EH (cell line): ENCODE measurements around the gene STH.
A peak's percentile ranks its signal among the peaks of the same experiment; 100 is the strongest.
"Not testable (repeated sequence)": the region's sequence is repeated elsewhere in the genome, so short reads cannot be mapped to it uniquely, and the experiment has no call there.

Experiments
- DNase-seq: peaks from one replicate; pipeline ENCODE4 v3.0.0-alpha.2; 2015; ENCODE audit warnings: low read depth

STH gene

DNA sequence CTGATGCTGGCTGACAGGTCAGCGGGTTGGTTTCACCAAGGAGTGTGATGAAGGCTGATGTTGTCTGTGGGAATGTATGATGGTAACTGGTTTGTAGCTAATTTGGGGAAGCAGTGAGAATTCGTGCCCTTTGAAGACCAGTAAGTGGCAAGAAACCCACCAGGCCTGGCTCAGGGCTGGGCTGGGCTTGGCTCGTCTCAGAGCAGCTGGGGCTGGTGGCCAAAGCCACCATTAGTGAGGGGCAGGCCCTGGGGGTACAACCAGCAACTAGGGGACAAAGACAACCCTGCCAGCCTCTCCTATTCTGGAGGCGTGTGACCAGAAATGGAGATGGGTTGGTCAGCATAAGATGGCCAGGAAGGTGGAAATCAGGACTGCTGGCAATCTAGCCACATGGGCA lies 13.0 kb upstream of the STH start:
- DNase-seq: no peak

DNA sequence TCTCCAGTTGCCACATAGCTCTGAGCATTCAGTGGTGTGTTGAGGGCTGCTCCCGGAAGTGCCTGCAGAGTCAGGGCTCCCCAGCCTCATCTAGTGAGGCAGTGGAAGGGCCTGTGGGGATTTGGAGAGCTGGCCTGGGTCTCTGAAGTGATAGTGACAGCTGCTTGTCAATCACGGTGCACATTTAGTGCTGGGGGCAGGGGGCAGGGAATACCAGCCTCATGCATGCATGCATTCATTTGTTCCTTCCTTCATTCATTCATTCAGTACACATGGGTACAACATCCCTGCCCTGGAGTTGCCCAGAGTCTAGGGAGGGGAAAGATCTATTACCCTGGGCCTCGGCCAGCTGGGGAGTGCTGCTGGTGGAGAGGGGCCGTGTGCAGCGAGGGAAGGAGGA lies 11.3 kb upstream of the STH start:
- DNase-seq: no peak

DNA sequence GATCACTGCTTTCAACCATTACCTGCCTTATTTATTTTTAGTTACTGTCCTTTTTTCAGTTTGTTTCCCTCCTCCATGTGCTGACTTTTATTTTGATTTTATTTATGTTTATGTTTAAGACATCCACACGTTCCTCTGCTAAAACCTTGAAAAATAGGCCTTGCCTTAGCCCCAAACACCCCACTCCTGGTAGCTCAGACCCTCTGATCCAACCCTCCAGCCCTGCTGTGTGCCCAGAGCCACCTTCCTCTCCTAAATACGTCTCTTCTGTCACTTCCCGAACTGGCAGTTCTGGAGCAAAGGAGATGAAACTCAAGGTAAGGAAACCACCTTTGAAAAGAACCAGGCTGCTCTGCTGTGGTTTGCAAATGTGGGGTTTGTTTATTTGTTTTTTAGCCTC lies 9.3 kb upstream of the STH start:
- DNase-seq: no peak

DNA sequence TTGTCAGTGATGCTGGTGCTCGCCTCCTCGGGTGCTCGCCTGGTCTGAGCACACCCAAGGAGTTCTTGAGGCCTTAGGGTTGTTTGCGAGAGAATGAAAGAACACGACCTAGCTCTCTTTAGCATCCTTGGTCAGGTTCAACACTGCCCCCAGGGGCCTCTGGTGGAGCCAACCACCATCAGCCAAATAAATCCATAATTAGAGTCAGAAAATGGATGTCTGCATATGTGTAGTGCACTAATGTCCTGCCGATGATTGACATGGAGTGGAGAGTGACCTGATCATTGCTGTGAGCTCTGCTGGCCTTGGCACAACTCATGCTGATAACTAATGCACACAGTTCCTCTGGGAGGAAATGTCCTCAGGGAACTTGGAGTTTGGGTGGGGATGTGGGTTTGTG lies 8.2 kb upstream of the STH start:
- no peak for DNase-seq

DNA sequence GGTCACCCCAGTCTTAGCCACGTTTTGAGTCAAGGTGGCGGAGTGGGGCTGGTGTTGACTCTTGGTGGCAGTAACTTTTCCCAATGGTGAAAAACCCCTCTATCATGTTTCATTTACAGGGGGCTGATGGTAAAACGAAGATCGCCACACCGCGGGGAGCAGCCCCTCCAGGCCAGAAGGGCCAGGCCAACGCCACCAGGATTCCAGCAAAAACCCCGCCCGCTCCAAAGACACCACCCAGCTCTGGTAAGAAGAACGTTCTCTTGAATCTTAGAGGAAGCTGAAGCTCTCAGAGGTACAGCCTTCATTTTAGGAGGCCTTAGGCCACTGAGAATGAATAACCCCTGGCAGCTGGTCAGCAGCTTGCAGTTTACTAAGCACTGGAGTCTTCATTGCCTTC lies 7.7 kb upstream of the STH start:
- no peak for DNase-seq

DNA sequence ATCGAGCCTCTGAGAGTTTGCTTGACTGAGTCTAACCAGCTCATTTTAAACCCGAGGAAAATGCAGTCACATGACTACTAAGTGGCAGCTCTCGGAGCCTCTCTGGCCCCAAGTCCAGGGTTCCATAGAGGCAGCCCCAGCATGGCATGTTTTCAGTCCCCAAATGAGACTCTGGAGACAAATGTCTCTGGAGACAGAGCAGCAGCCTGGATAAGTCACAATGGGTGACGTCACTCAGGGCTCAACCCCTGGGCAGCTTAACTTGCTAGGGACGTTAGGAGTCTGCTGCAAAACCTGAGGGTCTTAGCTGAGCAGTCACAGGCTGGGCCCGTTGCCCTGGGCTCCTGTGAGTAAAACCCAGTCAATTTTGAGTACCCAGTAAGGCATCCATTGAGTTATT lies 6.9 kb upstream of the STH start:
- DNase-seq: no peak

DNA sequence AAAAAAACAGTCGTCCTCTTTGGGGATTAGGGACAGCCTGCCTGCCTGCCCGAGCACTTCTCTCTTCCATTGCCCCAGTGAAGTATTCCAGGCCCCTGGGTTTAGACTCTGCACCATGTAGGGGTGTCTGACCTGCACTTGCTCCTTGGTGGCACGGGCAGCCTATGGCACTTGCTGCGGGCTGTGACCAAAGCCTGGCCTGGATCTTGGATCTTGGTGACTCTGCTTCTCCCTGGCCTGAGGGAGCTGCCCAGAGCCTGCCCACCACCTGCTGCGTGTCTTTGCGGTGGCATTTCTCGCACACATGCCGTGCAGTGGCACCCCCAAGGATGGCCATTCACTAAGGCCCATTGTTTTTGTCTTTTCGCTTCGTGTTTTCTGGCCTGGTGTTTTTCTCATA lies 6.1 kb upstream of the STH start:
- DNase-seq: no peak

DNA sequence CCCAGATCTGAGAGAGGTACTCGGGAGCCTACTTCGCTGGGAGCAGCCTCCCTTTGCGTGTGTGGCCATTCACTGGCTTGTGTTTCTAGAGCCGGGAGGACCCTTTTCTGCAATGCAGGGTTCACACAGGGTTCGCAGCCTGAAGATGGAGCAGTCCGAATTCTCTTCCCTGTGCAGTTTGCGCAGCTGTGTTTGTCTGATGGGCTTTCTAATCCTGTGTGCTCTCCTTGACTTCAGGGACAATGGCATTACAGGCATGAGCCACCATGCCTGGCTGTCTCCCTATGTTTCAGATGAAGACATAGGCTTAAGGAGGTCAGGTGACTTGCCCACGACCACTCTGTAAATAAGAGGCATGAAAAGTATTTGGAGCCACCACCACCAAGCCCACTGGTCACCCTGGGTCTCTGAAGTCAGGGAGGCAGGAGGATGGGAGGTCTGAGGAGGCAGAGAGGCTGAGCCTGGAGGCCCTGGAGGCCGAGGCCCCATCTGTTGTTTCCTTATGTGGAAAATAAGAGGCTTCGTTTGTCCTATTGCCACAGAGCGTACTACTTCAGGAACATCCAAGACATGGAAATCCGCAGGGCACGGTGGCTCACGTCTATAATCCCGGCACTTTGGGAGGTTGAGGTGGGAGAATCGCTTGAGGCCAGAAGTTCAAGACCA lies 5.0 kb upstream of the STH start:
- DNase-seq: no peak

DNA sequence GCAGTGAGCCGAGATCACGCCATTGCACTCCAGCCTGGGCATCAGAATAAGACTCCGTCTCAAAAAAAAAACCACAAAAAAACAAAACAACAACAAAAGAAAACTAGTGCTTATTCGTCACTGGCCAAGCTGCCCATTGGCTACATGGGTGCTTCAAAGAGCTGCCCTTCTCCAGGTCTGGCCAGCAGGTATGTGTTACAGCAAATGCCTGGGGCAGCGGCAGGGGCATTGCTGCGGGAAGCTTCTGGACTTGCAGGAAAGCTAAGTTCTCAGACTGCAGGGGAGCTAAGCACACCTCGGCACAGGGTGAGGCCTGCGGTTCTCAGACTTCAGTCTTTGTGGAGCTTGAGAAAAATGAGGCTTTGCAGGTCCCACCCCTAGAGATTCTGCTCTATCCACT lies 4.1 kb upstream of the STH start:
- no peak for DNase-seq

DNA sequence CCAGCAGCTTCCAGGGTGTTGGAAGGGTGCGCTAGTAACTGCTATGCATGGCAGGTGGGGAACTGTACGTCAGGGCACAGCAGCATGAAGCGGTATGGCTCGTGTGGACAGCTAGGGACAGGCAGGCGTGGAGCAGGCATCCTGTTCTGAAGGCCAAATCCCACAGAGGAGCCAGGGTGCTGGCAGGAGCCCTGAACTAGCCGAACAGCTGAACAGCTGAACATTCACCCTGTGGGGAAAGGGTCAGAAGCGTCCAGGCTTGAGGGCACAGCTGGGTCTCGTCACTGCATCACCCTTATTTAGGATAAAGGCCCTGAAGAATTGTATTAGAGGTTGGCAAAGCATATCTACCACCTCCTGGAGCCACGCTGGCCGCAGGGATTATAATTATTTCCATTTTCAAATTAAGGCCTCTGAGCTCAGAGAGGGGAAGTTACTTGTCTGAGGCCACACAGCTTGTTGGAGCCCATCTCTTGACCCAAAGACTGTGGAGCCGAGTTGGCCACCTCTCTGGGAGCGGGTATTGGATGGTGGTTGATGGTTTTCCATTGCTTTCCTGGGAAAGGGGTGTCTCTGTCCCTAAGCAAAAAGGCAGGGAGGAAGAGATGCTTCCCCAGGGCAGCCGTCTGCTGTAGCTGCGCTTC lies 3.3 kb upstream of the STH start:
- DNase-seq: no peak

DNA sequence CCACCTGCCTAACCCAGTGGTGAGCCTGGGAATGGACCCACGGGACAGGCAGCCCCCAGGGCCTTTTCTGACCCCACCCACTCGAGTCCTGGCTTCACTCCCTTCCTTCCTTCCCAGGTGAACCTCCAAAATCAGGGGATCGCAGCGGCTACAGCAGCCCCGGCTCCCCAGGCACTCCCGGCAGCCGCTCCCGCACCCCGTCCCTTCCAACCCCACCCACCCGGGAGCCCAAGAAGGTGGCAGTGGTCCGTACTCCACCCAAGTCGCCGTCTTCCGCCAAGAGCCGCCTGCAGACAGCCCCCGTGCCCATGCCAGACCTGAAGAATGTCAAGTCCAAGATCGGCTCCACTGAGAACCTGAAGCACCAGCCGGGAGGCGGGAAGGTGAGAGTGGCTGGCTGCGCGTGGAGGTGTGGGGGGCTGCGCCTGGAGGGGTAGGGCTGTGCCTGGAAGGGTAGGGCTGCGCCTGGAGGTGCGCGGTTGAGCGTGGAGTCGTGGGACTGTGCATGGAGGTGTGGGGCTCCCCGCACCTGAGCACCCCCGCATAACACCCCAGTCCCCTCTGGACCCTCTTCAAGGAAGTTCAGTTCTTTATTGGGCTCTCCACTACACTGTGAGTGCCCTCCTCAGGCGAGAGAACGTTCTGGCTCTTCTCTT lies 2.6 kb upstream of the STH start:
- no peak for DNase-seq

DNA sequence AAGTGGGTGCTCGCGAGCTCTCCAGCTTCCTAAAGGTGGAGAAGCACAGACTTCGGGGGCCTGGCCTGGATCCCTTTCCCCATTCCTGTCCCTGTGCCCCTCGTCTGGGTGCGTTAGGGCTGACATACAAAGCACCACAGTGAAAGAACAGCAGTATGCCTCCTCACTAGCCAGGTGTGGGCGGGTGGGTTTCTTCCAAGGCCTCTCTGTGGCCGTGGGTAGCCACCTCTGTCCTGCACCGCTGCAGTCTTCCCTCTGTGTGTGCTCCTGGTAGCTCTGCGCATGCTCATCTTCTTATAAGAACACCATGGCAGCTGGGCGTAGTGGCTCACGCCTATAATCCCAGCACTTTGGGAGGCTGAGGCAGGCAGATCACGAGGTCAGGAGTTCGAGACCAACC lies 1.9 kb upstream of the STH start:
- no peak for DNase-seq

DNA sequence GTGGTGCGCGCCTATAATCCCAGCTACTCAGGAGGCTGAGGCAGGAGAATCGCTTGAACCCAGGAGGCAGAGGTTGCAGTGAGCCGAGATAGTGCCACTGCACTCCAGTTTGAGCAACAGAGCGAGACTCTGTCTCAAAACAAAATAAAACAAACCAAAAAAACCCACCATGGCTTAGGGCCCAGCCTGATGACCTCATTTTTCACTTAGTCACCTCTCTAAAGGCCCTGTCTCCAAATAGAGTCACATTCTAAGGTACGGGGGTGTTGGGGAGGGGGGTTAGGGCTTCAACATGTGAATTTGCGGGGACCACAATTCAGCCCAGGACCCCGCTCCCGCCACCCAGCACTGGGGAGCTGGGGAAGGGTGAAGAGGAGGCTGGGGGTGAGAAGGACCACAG lies 1.4 kb upstream of the STH start:
- peak; percentile 59 for DNase-seq

DNA sequence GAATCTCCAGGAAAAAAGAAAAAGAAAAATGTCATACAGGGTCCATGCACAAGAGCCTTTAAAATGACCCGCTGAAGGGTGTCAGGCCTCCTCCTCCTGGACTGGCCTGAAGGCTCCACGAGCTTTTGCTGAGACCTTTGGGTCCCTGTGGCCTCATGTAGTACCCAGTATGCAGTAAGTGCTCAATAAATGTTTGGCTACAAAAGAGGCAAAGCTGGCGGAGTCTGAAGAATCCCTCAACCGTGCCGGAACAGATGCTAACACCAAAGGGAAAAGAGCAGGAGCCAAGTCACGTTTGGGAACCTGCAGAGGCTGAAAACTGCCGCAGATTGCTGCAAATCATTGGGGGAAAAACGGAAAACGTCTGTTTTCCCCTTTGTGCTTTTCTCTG lies 845 bp downstream of the STH start:
- no peak for DNase-seq

DNA sequence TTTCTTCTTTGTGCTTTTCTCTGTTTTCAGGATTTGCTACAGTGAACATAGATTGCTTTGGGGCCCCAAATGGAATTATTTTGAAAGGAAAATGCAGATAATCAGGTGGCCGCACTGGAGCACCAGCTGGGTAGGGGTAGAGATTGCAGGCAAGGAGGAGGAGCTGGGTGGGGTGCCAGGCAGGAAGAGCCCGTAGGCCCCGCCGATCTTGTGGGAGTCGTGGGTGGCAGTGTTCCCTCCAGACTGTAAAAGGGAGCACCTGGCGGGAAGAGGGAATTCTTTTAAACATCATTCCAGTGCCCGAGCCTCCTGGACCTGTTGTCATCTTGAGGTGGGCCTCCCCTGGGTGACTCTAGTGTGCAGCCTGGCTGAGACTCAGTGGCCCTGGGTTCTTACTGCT lies 1.2 kb downstream of the STH start:
- no peak for DNase-seq

DNA sequence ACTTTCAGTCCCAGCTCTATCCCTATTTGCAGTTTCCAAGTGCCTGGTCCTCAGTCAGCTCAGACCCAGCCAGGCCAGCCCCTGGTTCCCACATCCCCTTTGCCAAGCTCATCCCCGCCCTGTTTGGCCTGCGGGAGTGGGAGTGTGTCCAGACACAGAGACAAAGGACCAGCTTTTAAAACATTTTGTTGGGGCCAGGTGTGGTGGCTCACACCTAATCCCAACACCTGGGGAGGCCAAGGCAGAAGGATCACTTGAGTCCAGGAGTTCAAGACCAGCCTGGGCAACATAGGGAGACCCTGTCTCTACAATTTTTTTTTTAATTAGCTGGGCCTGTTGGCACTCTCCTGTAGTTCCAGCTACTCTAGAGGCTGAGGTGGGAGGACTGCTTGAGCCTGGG lies 1.7 kb downstream of the STH start:
- DNase-seq: no peak

DNA sequence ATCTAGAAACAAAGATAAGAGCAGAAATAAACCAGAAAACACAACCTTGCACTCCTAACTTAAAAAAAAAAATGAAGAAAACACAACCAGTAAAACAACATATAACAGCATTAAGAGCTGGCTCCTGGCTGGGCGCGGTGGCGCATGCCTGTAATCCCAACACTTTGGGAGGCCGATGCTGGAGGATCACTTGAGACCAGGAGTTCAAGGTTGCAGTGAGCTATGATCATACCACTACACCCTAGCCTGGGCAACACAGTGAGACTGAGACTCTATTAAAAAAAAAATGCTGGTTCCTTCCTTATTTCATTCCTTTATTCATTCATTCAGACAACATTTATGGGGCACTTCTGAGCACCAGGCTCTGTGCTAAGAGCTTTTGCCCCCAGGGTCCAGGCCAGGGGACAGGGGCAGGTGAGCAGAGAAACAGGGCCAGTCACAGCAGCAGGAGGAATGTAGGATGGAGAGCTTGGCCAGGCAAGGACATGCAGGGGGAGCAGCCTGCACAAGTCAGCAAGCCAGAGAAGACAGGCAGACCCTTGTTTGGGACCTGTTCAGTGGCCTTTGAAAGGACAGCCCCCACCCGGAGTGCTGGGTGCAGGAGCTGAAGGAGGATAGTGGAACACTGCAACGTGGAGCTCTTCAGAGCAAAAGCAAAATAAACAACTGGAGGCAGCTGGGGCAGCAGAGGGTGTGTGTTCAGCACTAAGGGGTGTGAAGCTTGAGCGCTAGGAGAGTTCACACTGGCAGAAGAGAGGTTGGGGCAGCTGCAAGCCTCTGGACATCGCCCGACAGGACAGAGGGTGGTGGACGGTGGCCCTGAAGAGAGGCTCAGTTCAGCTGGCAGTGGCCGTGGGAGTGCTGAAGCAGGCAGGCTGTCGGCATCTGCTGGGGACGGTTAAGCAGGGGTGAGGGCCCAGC lies 2.6 kb downstream of the STH start:
- no peak for DNase-seq

DNA sequence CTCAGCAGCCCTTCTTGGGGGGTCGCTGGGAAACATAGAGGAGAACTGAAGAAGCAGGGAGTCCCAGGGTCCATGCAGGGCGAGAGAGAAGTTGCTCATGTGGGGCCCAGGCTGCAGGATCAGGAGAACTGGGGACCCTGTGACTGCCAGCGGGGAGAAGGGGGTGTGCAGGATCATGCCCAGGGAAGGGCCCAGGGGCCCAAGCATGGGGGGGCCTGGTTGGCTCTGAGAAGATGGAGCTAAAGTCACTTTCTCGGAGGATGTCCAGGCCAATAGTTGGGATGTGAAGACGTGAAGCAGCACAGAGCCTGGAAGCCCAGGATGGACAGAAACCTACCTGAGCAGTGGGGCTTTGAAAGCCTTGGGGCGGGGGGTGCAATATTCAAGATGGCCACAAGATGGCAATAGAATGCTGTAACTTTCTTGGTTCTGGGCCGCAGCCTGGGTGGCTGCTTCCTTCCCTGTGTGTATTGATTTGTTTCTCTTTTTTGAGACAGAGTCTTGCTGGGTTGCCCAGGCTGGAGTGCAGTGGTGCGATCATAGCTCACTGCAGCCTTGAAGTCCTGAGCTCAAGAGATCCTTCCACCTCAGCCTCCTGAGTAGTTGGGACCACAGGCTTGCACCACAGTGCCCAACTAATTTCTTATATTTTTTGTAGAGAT lies 3.4 kb downstream of the STH start:
- DNase-seq: peak; percentile 67

DNA sequence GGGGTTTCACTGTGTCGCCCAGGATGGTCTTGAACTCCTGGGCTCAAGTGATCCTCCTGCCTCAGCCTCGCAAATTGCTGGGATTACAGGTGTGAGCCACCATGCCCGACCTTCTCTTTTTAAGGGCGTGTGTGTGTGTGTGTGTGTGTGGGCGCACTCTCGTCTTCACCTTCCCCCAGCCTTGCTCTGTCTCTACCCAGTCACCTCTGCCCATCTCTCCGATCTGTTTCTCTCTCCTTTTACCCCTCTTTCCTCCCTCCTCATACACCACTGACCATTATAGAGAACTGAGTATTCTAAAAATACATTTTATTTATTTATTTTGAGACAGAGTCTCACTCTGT lies 3.9 kb downstream of the STH start:
- DNase-seq: no peak

DNA sequence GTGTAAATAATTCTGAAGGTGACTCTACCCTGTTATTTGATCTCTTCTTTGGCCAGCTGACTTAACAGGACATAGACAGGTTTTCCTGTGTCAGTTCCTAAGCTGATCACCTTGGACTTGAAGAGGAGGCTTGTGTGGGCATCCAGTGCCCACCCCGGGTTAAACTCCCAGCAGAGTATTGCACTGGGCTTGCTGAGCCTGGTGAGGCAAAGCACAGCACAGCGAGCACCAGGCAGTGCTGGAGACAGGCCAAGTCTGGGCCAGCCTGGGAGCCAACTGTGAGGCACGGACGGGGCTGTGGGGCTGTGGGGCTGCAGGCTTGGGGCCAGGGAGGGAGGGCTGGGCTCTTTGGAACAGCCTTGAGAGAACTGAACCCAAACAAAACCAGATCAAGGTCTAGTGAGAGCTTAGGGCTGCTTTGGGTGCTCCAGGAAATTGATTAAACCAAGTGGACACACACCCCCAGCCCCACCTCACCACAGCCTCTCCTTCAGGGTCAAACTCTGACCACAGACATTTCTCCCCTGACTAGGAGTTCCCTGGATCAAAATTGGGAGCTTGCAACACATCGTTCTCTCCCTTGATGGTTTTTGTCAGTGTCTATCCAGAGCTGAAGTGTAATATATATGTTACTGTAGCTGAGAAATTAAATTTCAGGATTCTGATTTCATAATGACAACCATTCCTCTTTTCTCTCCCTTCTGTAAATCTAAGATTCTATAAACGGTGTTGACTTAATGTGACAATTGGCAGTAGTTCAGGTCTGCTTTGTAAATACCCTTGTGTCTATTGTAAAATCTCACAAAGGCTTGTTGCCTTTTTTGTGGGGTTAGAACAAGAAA lies 5.1 kb downstream of the STH start:
- DNase-seq: peak; percentile 17

DNA sequence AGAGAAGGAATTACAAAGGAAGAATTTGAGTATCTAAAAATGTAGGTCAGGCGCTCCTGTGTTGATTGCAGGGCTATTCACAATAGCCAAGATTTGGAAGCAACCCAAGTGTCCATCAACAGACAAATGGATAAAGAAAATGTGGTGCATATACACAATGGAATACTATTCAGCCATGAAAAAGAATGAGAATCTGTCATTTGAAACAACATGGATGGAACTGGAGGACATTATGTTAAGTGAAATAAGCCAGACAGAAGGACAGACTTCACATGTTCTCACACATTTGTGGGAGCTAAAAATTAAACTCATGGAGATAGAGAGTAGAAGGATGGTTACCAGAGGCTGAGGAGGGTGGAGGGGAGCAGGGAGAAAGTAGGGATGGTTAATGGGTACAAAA lies 7.0 kb downstream of the STH start:
- not testable (repeated sequence) for DNase-seq
